Activated naive CD4-positive, alpha-beta T cell treated with Interleukin-2 at 50 U/mL for 16 hours (primary cell): ENCODE data around the gene EML6.
"Not testable (repeated sequence)": the region's sequence is repeated elsewhere in the genome, so short reads cannot be mapped to it uniquely, and the experiment has no call there.

Source experiments
- DNase-seq: peaks from one replicate; pipeline ENCODE4 v3.0.0-alpha.2; 2020

EML6 gene

DNA sequence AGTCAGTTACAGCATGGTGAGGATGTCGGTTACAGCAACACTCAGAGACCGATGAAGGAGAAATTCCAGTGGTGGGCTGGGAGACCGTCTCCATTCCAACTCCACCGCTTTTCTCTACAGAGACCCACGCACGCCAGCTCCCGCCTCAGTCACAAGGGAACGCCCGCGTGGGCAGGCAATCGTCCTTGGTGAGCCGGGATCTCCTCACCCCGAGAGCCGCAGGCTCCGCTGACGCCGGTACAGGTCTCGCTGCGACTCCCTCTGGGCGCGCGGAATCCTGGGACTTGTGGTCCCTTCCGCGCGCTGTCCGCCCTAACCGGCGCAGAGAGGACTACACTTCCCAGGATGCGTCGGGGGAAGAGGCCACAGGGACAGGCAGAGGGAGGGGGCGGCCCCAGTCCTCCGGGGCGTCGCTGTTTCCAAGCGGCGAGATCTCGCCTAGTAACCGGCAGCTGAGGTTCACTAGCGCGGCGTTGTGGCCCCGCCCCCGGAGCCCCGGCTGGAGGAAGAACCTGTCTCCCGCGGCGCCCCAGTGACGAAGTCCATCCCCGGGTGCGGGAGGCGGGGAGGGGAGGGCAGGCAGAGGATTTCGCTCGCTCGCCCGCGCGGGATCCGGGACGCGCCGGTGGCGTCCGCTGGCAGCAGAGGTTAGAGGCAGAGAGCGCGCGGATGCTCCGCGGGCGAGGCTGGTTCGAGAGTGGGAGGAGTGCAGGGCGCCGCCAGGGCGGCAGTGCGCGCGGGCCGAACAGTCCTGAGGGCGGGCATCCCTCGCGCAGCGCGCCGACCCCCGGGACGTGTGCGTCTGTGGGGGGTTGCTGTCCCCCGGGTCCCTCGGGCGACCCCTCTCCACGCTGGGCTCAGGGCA lies at the start of gene EML6:
Gene EML6 (plus strand): TSS at position 532 of the 865 bp plus-strand sequence. CDS start 1,400 bp downstream, outside the sequence.
- DNase-seq, result peak; percentile 99

DNA sequence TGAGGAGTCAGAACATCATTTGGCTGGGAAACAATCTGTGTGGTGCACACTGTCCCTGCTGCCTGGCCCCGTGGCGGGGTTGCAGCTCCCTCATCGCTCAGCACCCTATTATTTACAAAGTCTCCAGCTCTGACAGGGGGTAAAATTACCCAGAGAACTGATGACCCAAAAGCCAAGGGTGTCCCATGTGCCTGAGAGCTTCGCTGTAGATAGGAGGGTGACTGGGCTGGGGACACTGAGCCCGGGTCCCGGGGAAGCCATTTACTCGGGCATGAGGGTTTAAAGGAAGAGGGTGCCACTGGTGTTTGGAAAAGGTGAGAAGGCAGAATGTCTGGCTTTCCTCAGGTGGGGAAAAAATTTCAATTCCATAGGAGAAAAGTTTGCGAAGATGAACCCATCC lies 48.2 kb upstream of the EML6 start:
- no peak for DNase-seq

DNA sequence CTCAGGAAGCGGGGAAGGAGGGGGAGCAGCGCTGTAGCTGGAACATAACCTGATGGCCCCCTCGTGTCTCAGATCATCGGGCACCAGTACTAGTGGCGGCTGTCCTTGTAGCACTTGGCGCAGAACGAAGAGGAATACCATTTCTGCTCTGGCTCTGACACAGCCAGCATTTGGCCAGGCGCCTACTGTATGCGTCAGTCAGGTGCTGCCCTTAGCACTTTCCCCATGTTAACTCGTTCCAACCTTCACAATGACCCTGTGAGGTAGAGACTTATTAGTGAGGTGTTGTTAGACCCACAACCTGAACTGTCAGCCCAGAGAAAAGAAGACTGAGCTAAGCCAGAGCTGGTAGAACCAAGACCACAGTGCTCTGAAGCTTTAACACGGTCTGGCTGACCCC lies 47.7 kb upstream of the EML6 start:
- no peak for DNase-seq

GRCh38 chr2:54676656-54677055 lies 46.8 kb upstream of the EML6 start:
- no peak for DNase-seq

- DNase-seq, result no peak
These were observed 45.8 kb upstream of the EML6 start for GRCh38 chr2:54677476-54678265.

DNA sequence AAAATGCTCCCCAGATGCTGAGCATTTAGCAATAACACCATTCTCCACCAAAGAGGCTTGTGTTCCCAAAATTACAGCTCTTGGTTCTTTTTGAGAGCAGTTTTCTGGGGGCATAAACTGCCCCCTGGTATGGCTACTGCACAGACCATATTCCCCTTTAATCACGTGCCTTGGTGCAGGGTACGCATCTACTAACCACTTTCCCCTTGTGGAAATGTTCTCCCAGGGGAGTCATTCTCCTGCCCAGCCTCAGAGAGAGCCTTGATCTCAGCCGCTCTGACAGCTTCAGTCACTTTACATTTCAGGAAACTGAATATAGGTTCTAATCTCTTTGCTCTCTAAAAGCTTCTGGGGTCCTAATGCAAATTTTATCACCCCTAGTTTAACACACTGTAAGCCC lies 44.7 kb upstream of the EML6 start:
- no peak for DNase-seq

GRCh38 chr2:54680397-54681041 lies 42.9 kb upstream of the EML6 start:
- DNase-seq, result peak; percentile 40

DNA sequence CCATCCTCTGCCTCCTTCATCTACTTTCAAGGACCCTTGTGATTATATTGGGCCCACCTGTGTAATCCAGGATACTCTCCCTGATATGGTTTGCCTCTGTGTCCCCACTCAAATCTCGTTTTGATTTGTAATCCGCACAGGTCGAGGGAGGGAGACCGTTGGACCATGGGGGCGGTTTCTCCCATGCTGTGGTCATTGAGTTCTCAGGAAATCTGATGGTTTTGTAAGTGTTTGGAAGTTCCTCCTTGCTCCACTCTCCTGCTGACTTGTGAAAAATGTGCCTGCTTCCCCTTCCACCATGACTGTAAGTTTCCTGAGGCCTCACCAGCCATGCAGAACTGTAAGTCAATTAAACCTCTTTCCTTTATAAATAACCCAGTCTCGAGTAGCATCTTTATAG lies 42.0 kb upstream of the EML6 start:
- DNase-seq, result no peak

DNA sequence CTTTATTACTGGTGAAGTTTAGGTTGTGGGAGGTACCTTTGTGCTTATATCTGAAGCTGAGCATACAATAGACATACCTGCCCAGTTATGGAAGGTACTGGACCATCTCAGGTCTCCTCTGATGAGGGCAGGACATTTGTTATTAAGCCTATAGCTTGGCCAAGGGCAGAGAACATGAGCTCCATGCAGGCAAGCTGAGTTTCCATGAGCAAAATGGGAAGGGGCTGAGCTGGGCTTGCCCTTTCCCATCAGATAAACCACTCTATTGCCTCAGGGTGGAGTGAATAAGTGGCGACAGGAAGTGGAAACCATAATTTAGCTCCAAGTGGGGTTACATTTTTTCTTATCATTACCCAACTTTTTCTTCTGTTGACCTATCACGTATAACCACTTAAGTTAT lies 39.9 kb upstream of the EML6 start:
- no peak for DNase-seq

DNA sequence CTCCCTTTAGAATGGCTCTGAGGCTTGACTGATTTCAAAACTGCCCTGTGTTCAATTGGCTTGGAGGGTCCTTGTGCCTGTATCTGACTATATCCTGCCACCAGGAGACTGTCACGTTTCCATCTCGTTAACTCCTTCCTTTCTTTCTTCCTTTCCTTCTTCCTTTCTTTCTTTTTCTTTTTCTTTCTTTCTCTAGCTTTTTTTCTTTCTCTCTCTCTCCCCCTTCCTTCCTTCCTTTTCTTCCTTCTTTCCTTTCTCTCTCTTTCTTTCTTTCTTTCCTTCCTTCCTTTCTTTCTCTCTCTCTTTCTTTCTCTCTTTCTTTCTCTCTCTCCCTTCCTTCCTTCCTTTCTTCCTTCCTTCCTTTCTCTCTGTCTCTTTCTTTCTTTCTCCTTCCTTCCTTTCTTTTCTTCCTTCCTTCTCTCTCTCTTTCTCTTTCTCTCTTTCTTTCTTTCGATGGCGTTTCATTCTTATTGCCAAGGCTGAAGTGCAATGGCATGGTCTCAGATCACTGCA lies 38.1 kb upstream of the EML6 start:
- no peak for DNase-seq

DNA sequence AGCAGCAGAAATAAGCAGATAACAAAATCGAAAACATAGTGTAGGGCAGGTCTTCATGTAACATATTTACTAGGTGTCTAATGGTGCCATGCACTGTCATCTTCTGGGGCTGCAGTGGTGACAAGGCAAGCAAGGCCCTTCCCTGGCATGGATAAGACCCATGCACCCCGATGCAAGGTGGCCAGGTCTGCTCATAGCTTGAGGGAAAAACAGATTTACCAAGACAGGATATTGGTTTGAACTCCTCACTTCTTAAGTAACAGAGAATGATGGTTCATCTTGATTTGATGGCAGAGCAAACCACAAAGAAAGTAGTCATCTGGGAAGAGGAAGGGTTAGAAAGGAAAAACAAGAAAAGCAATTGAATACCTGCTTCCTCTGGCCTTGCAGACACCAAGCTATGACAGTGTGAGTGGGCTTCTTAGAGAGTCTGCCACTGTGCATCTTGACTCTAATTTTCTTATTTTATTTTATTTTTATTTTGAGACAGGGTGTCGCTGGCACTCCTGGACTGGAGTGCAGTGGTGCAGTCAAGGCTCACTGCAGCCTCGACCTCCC lies 35.8 kb upstream of the EML6 start:
- no peak for DNase-seq

DNA sequence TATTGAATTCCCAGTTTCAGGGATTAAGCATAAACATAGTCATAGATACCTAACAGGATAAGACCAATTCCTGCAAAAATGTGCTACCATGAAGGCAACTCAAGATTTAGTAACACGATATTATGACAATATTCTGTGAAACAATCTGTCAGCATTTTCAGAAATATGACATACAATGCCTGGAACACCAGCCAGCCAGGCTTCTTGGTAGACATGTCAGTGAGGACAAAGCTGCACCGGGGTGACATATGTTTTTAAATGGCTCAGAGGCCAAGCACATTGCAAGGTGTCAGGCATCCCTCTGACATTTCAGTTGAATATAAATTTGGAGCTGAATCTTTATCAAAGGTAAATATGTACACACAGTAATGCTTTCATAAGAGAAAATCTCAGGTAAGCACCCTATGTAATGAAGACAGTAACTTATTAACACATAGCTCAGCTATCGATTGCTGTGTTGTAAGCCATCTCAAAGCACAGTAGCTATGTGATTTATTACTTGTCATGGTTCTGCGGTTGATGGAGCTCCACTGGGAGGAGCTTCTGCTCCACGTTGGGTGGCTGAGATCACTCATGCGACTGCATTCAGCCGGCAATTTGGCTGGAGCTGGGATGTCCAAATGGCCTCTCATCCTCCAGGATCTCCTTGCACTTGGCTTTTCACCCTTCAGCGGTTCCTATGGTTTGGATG lies 31.9 kb upstream of the EML6 start:
- DNase-seq, result no peak

DNA sequence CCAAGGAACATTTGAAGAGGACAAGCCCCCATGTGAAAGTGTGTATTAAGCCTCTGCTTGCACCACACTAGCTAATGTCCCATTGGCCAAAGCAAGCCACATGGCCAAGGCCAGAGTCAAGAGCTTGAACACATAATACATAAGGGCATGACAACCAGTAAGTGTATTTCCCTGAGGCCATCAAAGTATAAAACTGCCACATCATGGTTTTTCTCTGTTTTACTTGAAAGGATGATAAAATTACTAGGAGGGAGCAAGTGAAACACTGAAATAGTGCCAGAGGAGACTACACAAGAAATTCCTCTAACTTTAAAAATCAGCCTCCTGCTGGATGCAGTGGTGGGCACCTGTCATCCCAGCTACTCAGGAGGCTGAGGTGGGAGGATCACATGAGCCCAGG lies 30.9 kb upstream of the EML6 start:
- no peak for DNase-seq

DNA sequence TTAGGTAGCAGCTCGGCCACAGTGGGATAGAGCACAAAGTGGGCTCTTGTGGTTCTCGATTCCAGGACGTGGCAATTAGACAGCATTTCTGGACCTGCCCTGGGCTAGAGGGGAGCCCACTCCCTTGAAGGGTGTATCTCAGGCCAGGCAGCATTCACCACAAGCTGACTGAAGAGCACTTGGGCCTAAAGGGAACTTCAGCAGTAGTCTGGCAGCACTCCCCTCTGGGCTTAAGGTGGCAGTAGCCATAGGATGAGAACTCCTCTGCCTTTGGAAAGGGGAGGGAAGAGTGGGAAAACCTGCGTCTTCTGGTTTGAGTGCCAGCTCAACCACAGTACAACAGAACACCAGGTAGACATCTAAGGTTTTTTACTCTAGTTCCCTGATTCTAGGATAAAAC lies 28.1 kb upstream of the EML6 start:
- no peak for DNase-seq

GRCh38 chr2:54697934-54698333 lies 25.5 kb upstream of the EML6 start:
- no peak for DNase-seq

- DNase-seq, result not testable (repeated sequence)
These were observed 24.5 kb upstream of the EML6 start for GRCh38 chr2:54698926-54699325.

GRCh38 chr2:54699665-54700064 lies 23.8 kb upstream of the EML6 start:
- DNase-seq, result no peak

- no peak for DNase-seq
These were observed 22.4 kb upstream of the EML6 start for GRCh38 chr2:54701029-54701428.

- DNase-seq, result no peak
These were observed 19.2 kb upstream of the EML6 start for GRCh38 chr2:54704238-54704637.

- no peak for DNase-seq
These were observed 18.5 kb upstream of the EML6 start for GRCh38 chr2:54704688-54705605.

- no peak for DNase-seq
These were observed 16.8 kb upstream of the EML6 start for GRCh38 chr2:54706622-54707021.
